Stimulated activated CD4-positive, alpha-beta T cell treated with anti-CD3 and anti-CD28 coated beads, TNF-alpha, amount 100 ng/mL, for 24 hours (primary cell): ENCODE results near the gene NLE1.
A peak's percentile ranks its signal among the peaks of the same experiment; 100 is the strongest.
"Not testable (repeated sequence)": the region's sequence is repeated elsewhere in the genome, so short reads cannot be mapped to it uniquely, and the experiment has no call there.

Source experiments
- DNase-seq, 3 experiments: peaks; one replicate each; pipeline ENCODE4 v3.0.0-alpha.2; 2020; ENCODE audit warnings: low read depth in 3 of 3

NLE1 gene

GRCh38 chr17:35129154-35129972 is 12.7 kb downstream of the NLE1 start:
- DNase-seq = no peak

- no peak for DNase-seq
Measured at GRCh38 chr17:35127751-35128514, 14.2 kb downstream of the NLE1 start.

GRCh38 chr17:35121315-35121714 is 20.8 kb downstream of the NLE1 start, which contains the start of gene FNDC8:
FNDC8 (plus strand) TSS chr17:35121615; CDS start chr17:35121694, 79 bp downstream.
- no peak for DNase-seq

GRCh38 chr17:35119370-35120165 is 22.5 kb downstream of the NLE1 start, which contains the start of gene RAD51D:
RAD51D (minus strand) TSS chr17:35119860; CDS start chr17:35119613, 247 bp downstream.
- DNase-seq = peak; percentile 51 to 76 (median 65)

- no peak for DNase-seq
Measured at GRCh38 chr17:35117984-35118383, 24.1 kb downstream of the NLE1 start.

- no peak for DNase-seq
Measured at GRCh38 chr17:35116845-35117244, 25.3 kb downstream of the NLE1 start.

- DNase-seq = not testable (repeated sequence)
Measured at GRCh38 chr17:35110791-35111190, 31.3 kb downstream of the NLE1 start.

GRCh38 chr17:35104844-35105450 is 37.2 kb downstream of the NLE1 start:
- DNase-seq = no peak

GRCh38 chr17:35103271-35103670 is 38.8 kb downstream of the NLE1 start:
- no peak for DNase-seq

- no peak for DNase-seq
Measured at GRCh38 chr17:35101725-35102124, 40.4 kb downstream of the NLE1 start.

GRCh38 chr17:35101036-35101435 is 41.1 kb downstream of the NLE1 start:
- no peak for DNase-seq

GRCh38 chr17:35099908-35100307 is 42.2 kb downstream of the NLE1 start:
- DNase-seq = no peak

- no peak for DNase-seq
Measured at GRCh38 chr17:35097776-35098175, 44.3 kb downstream of the NLE1 start.

GRCh38 chr17:35095741-35096140 is 46.4 kb downstream of the NLE1 start:
- no peak for DNase-seq

GRCh38 chr17:35094902-35095301 is 47.2 kb downstream of the NLE1 start:
- DNase-seq = no peak

- DNase-seq = not testable (repeated sequence)
Measured at GRCh38 chr17:35090707-35091106, 51.4 kb downstream of the NLE1 start.

- DNase-seq = peak in 1 of 3 experiments; percentile 53
Measured at GRCh38 chr17:35089586-35090296, 52.4 kb downstream of the NLE1 start.

GRCh38 chr17:35088881-35089585 is 53.1 kb downstream of the NLE1 start:
- DNase-seq = peak; percentile 80 to 88 (median 82)

GRCh38 chr17:35088356-35088880 is 53.7 kb downstream of the NLE1 start:
- no peak for DNase-seq
